ENCODE results near the gene LDLRAD4.

Gene LDLRAD4

GRCh38 chr18:13520306-13520705 lies 301.7 kb downstream of the LDLRAD4 start:
- DNase-seq (ENCODE audit: low read depth), result no peak

GRCh38 chr18:13520741-13521140 lies 302.2 kb downstream of the LDLRAD4 start:
- no peak for DNase-seq (ENCODE audit: low read depth)

- no peak for DNase-seq (ENCODE audit: low read depth)
Observed at GRCh38 chr18:13521418-13521817, 302.9 kb downstream of the LDLRAD4 start.

DNA sequence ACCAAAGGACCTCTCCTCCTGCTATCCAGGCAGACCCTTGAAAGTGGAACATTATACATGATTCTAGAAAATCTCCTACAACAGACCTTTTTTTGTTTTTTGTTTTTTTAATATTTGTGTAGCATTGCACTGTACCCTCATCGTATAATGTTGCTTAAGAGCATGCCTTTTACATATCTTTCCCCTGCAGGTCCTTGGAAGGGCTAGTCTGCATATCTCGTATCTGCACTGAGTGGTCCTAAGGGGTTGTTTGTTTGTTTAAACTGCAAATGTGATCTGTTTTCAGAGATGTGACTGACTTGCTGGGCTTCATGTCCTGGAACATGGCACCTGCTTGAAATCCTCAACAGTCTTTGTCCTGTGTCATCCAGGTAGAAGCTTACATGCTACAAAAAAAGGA lies 303.7 kb downstream of the LDLRAD4 start:
- no peak for DNase-seq (ENCODE audit: low read depth)

DNA sequence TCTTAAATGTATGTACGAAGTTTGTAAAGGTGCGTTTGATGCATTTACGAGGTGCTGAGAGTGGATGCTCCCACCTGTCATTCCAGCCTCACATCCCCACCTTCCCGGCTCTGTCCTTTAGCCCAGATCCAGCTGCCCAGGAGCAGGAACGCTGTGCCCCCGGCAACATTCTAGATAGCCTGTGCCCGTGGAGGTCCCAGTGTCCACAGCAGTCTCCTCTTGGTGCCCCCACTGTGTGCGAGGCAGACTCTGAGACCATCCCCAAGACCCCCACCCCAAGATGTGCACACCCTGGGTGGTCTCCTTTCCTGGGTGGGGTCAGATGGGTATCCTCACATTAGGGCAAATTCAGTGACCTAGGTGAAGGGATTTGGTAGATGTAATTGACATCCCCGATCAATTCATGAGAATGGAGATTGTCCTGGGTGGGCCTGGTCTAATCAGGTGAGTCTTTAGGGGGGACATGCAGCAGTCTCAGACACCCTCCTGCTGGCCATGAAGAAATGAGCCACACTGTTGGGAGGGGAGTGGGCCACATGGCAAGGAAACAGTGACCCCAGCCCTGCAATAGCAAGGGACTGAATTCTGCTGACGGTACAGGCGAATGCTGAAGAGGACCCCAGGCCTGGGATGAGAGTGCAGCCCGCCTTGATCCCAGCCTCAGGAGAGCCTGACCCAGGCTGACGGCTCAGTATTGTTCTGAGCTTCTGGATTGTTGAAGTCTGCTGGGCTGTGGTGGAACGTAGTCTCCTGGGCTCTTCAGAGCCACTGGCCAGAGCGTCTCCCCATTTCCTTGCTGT lies 304.5 kb downstream of the LDLRAD4 start:
- no peak for DNase-seq (ENCODE audit: low read depth)

DNA sequence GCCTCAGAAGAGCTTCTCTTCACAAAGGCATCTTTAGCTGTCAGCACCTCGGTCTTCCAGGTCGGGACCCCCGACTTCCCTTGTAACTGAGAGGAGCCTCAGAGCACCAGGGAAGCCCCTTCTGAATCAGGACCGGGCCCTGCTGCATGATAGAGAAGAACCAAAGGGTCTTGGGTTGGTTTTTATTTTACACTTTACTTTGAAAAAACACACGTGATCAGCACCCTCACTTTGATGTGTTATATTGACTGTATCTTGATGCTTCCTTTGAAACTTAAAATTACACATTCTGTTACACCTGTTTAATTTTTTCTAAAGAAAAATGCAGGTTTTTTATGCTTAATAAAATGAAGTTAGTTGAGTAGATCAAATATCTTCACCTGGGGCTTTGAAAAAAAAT lies 305.5 kb downstream of the LDLRAD4 start:
- DNase-seq (ENCODE audit: low read depth), result no peak

DNA sequence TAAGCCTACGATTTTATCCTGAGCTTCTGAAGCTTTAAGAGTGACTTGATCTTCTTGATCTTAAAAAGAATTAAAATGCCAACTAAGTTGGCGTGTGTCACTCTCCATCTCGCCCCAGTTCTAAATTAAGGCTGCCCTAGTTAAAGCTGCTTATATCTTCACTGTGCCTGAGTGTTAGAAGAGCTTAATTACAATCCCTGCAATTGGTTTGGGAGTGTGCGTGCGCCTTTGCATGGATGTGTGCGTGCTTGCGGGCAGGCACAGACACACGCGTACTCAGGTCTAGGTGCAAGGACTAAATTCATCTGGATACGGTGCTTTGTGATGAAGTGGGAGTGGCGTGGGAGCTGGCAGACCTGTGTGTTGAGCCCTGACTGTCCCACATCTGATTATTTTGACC lies 306.3 kb downstream of the LDLRAD4 start:
- DNase-seq (ENCODE audit: low read depth), result no peak

DNA sequence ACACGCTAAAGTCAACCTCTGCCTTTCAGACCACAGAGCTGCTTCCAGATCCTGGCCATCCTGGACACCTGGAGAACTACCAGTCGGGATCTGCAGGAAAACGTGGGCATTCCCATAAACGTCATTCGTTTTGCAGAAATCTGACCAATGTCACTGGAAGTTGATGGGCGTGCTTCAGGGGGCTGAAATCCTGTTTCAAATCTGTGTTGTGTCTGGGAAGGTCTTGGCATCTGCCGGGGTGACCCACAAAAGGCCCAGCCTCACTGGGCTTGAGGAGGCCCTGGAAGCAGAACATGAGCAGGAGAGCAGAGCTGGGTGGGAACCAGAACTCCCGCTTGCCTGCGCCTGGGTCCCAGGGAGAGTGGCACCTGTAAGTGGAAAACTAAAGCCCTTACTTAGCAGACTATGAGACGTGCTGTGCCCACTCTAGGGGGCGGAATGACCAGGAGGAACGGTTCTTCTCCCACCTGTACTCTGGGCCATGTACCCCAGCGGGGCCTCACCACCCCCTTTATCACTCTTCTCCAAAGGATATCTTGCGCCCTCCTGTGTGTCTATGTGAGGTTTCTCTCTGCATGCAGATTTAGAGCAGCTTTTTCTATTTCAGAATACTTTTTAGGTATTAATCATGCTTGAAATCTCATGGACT lies 306.9 kb downstream of the LDLRAD4 start:
- DNase-seq (ENCODE audit: low read depth), result no peak

DNA sequence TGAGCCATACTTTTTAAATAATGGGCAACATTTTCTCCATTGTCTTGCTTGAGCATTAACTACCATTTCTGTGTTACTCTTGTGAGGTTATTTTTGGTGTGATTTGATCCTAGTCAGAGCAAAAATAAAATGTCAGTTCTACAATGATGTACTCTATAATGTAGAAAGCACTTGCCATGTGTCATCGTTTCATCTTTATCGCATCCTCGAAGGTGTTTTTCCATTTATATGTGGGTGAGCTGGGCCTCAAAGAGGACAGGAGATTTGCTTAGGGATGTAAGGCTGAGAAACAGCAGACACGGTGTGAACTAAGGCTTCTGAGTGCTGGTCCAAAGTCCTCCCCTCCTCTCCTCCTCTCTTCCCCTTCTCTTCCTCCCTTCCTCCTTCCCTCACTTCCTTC lies 308.0 kb downstream of the LDLRAD4 start:
- DNase-seq (ENCODE audit: low read depth), result no peak

GRCh38 chr18:13527256-13527655 lies 308.7 kb downstream of the LDLRAD4 start:
- DNase-seq (ENCODE audit: low read depth), result no peak

DNA sequence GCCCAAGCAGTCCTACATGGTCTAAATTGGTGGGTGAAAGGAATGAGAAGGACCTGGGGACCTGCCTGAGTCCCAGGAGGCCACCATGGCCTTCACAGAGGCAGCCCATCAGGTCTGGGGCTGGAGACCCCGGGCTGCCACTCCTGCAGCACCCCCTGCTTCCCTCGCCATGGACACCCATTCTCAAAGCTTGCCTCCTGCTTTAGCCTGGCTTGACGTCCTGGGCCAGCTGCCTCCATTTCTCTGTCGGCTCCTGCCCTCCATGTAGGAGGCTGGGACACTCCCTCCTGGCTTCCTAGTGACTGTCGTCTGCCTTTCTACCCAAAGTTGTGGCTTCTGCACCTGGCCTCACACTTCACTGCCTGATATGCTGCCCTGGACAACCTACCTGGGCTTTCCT lies 309.2 kb downstream of the LDLRAD4 start:
- no peak for DNase-seq (ENCODE audit: low read depth)

DNA sequence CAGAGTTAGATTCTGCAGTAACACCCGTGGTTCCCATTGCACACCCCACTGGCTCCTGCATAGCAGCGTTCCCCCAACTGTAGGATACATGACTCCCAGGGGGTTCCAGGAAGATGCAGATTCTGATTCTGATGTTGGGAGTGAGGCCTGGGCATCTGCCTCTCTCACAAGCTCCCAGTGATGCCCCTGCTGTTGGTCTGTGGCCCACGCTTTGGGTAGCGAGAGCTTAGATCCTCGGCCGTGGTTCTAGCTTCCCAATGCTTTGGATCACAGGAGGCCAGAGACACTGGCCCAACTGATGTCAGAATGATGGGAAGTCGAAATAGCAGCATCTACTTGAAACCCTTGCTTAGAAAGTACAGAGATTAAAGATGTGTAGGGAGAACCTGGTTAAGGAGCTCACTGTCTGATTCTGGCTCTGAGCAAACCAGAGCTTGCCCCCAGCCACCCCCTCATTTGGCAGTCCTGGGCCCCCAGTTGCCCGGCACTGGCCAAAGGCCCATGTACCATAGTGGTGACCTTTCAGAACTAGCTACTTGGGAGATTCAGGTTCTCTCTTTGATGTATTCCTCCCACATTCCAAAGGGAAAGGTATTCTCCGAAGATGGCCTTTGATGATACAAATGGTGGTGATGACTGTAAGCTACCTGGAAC lies 310.3 kb downstream of the LDLRAD4 start:
- DNase-seq (ENCODE audit: low read depth), result no peak

GRCh38 chr18:13530033-13530878 lies 311.7 kb downstream of the LDLRAD4 start:
- DNase-seq (ENCODE audit: low read depth), result no peak

GRCh38 chr18:13530879-13531387 lies 312.4 kb downstream of the LDLRAD4 start:
- peak; percentile 15 for DNase-seq (ENCODE audit: low read depth)

DNA sequence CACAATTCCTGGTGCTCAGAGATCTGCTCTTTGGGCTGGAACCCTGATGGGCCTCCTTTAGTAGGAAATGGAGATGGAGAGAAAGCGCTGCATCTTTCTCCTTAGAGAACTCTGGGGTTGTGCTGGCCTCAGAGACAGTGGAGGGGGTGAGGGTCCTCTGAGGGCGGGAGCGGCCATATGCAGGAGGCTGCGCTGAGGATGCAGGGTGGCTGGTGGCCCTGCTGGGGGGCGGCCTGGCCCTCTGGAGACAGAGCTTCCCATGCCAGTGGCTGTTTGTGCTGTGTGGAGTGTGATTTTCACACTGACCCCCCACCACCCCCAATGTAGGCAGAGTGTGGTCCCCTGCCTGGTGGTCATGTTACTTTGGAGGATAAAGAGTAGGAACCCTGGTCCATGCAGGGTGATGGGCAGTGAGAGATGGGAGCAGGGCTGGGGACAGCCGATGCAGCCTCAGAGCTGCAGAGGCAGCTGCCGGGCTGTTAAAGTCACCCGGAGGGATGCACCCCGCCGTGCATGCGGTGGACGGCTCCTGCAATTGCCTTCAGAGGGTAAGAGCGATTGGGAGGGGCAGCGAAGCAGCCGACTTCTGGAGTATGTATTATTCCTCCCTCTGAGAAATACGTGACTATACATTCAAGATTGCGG lies 313.2 kb downstream of the LDLRAD4 start:
- DNase-seq (ENCODE audit: low read depth), result no peak

DNA sequence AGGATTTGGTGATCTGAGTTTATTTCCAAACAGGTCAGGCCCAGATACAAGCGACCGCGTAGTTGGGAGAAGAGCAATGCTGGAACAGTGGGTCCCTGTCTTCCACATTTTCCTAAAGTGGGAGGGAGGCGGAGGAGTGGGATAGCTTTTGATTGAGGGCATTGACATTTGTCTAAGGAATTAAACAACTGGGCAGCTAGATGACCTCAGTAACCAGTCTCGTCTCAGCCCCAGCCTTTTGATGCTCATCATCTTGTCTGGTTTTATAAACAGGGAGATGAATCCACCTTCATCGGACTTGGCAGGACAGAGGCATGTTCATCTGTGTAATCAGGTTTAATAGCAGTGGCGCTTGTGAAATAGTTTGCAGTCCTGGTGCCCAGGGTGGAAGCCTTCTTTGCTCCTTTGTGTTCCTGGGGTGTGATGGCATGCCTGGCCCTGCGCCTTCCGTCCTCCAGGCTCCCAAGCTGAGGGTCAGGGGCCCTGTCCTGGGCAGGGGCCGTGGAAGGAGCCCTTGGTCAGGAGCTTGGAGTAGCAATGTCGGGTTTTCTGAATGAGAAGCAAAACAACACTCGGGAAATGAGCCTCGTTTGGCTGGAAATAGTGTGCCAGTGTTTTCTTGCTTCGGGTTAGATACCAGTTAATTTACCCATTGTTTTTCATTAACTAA lies 314.0 kb downstream of the LDLRAD4 start:
- no peak for DNase-seq (ENCODE audit: low read depth)

DNA sequence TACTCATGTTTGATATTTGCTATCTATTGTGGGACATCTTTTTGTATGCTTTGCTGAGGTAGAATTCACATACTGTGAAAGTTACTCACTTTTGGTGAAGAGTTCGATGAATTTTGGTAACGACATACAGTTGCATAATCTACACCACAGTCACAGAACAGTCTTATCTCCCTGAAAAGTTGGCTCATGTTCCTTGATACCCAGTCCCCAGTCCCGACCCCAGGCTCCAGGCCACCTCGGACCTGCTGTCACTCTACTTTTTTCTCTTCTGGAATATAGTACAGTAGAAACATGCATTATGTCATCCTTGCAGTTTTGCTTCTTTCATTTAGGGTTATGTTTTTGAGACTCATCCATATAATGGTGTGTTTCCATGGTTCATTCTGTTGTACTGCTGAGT lies 316.1 kb downstream of the LDLRAD4 start:
- DNase-seq (ENCODE audit: low read depth), result no peak

- no peak for DNase-seq (ENCODE audit: low read depth)
Observed at GRCh38 chr18:13536578-13536977, 318.0 kb downstream of the LDLRAD4 start.

DNA sequence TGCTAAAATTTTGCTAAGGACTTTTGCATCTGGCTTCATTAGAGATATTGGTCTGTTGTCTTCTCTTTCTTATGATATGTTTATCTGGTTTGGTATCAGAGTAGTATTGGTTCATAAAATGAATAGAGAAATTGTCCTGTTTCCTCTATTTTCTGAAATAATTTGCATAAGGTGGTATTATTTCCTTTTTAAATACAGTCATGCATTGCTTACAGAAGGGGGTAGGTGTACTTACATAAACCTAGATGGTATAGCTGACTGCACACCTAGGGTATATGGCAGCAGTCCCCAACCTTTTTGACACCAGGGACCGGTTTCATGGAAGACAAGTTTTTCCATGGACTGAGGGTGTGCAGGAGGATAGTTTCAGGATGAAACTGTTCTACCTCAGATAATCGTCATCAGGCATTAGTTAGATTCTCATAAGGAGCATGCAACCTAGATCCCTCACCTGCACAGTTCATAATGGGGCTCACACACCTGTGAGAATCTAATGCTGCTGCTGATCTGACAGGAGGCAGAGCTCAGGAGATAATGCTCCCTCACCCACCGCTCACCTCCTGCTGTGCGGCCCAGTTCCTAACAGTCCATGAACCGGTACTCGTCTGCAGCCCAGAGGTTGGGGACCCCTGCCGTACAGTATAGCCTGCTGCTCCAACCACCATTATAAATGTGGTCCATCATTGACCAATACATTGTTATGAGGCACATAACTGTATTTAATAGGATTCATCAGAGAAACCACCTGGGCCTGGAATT lies 318.6 kb downstream of the LDLRAD4 start:
- DNase-seq (ENCODE audit: low read depth), result no peak

GRCh38 chr18:13538630-13539029 lies 320.1 kb downstream of the LDLRAD4 start:
- DNase-seq (ENCODE audit: low read depth), result no peak
